Measurements from ENCODE around the gene CFAP298. TPM values are rescaled to one million over a fixed set of nuclear protein-coding genes. Genes with fewer than 3 reads are reported as not detected.

The CFAP298 gene
- total and polyA plus RNA-seq, 10 of the 15 experiments (the other 5 are each of a cell fraction or from before 2014, with no cell fraction given), result 9.5 to 79.1 (median 30.2) TPM

DNA sequence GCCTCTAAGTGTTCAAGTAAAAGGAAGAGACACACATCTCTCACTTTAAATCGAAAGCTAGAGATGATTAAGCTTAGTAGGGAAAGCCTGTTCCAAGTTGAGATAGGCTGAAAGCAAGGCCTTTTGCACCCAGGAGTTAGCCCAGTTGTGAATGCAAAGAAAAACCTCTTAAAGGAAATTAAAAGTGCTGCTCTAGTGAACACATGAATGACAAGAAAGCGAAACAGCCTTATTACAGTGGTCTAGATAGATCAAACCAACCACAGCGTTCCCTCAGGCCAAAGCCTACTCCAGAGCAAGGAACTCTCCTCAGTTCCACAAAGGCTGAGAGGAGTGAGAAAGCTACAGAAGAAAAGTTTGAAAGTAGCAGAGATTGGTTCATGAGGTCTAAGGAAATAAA is 41.7 kb downstream of the CFAP298 start (continued):
- no peak for TF ChIP-seq ZBTB11 (CRISPR knock-in tag; IDR thresholded peaks at IDR 0.05)
- TF ChIP-seq, protein P1, sequence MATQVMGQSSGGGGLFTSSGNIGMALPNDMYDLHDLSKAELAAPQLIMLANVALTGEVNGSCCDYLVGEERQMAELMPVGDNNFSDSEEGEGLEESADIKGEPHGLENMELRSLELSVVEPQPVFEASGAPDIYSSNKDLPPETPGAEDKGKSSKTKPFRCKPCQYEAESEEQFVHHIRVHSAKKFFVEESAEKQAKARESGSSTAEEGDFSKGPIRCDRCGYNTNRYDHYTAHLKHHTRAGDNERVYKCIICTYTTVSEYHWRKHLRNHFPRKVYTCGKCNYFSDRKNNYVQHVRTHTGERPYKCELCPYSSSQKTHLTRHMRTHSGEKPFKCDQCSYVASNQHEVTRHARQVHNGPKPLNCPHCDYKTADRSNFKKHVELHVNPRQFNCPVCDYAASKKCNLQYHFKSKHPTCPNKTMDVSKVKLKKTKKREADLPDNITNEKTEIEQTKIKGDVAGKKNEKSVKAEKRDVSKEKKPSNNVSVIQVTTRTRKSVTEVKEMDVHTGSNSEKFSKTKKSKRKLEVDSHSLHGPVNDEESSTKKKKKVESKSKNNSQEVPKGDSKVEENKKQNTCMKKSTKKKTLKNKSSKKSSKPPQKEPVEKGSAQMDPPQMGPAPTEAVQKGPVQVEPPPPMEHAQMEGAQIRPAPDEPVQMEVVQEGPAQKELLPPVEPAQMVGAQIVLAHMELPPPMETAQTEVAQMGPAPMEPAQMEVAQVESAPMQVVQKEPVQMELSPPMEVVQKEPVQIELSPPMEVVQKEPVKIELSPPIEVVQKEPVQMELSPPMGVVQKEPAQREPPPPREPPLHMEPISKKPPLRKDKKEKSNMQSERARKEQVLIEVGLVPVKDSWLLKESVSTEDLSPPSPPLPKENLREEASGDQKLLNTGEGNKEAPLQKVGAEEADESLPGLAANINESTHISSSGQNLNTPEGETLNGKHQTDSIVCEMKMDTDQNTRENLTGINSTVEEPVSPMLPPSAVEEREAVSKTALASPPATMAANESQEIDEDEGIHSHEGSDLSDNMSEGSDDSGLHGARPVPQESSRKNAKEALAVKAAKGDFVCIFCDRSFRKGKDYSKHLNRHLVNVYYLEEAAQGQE (IDR thresholded peaks at IDR 0.05; ENCODE audit: low read depth, low read length), result no peak
